Liver (tissue), 9 donors: Measurements from ENCODE around the gene LHFPL6. TPM values are rescaled to one million over a fixed set of nuclear protein-coding genes. Genes with fewer than 3 reads are reported as not detected.

Experiments used
- DNase-seq: peaks from one replicate; pipeline ENCODE4 v3.0.0-alpha.2; 2017; ENCODE audit warnings: low spot score
- H3K27ac ChIP-seq, 2 donors: one replicate each; pipeline ENCODE4 v1.7.0; 2013; ENCODE audit warnings: inconsistent platforms in 2 of 2, low read length in 2 of 2, control low read depth in 1 of 2, low read depth in 1 of 2, mild to moderate bottlenecking in 1 of 2
- H3K27me3 ChIP-seq, 4 donors: one replicate each; pipeline versions ENCODE4 v1.6.1 to v1.7.0; 2013; ENCODE audit warnings: low read length in 3 of 4, inconsistent platforms in 1 of 4, mild to moderate bottlenecking in 1 of 4, moderate library complexity in 1 of 4; ENCODE audit not compliant: control insufficient read depth in 4 of 4, insufficient read depth in 4 of 4
- H3K36me3 ChIP-seq, 4 donors: one replicate each; pipeline versions ENCODE4 v1.6.1 to v1.7.0; 2013; ENCODE audit warnings: low read length in 3 of 4, mild to moderate bottlenecking in 3 of 4, low read depth in 1 of 4, moderate library complexity in 1 of 4; ENCODE audit not compliant: control insufficient read depth in 4 of 4, insufficient read depth in 3 of 4
- H3K4me1 ChIP-seq, 4 donors: one replicate each; pipeline versions ENCODE4 v1.6.1 to v1.7.0; 2013; ENCODE audit warnings: low read length in 3 of 4, mild to moderate bottlenecking in 3 of 4, moderate library complexity in 1 of 4; ENCODE audit not compliant: control insufficient read depth in 4 of 4, insufficient read depth in 4 of 4
- H3K4me3 ChIP-seq, 3 donors: one replicate each; pipeline versions ENCODE4 v1.6.1 to v1.7.0; 2013; ENCODE audit warnings: low read length in 3 of 3, control low read depth in 1 of 3, low read depth in 1 of 3, mild to moderate bottlenecking in 1 of 3
- H3K9ac ChIP-seq, 2 donors: one replicate each; pipeline ENCODE4 v1.7.0; 2013; ENCODE audit warnings: low read length in 2 of 2, mild to moderate bottlenecking in 2 of 2, moderate library complexity in 2 of 2, control low read depth in 1 of 2, low read depth in 1 of 2
- H3K9me3 ChIP-seq, 4 donors: one replicate each; pipeline versions ENCODE4 v1.6.1 to v1.7.0; 2013; ENCODE audit warnings: low read length in 3 of 4; ENCODE audit not compliant: control insufficient read depth in 4 of 4
- ATF3 ChIP-seq: IDR thresholded peaks from 2 replicates; pipeline ENCODE4 v1.6.1; 2016; ENCODE audit warnings: antibody characterized with exemption
- CTCF ChIP-seq: fragments of 150-350 bp; IDR thresholded peaks from 2 replicates; pipeline ENCODE4 v1.5.1; 2017; ENCODE audit warnings: improper control_type of control experiment, low read depth, low read length; ENCODE audit not compliant: missing input control
- EGR1 ChIP-seq, 2 donors: IDR thresholded peaks; 2 replicates each; pipeline ENCODE4 v1.6.1; 2016 to 2018; ENCODE audit warnings: antibody characterized with exemption in 2 of 2, low read depth in 2 of 2
- FOXA1 ChIP-seq: IDR thresholded peaks from 2 replicates; pipeline ENCODE4 v1.6.1; 2016; ENCODE audit warnings: antibody characterized with exemption
- GABPA ChIP-seq, 2 donors: IDR thresholded peaks in 1 of 2; conservative IDR thresholded peaks in 1 of 2; 2 replicates each; pipeline ENCODE4 v1.6.1; 2016; ENCODE audit warnings: antibody characterized with exemption in 2 of 2, mild to moderate bottlenecking in 1 of 2, moderate library complexity in 1 of 2
- HNF4A ChIP-seq, 2 donors: conservative IDR thresholded peaks; 2 replicates each; pipeline ENCODE4 v1.6.1; 2016; ENCODE audit warnings: antibody characterized with exemption in 2 of 2, mild to moderate bottlenecking in 2 of 2
- HNF4G ChIP-seq: IDR thresholded peaks from 2 replicates; pipeline ENCODE4 v1.6.1; 2016; ENCODE audit warnings: antibody characterized with exemption
- JUND ChIP-seq, 2 donors: IDR thresholded peaks; 2 replicates each; pipeline ENCODE4 v1.6.1; 2016; ENCODE audit warnings: antibody characterized with exemption in 2 of 2
- MAX ChIP-seq: IDR thresholded peaks from 2 replicates; pipeline ENCODE4 v1.6.1; 2016; ENCODE audit warnings: antibody characterized with exemption
- RAD21 ChIP-seq, 2 donors: IDR thresholded peaks; 2 replicates each; pipeline ENCODE4 v1.6.1; 2016; ENCODE audit warnings: antibody characterized with exemption in 2 of 2, mild to moderate bottlenecking in 2 of 2
- REST ChIP-seq: IDR thresholded peaks from 2 replicates; pipeline ENCODE4 v1.6.1; 2016; ENCODE audit warnings: antibody characterized with exemption, mild to moderate bottlenecking
- RXRA ChIP-seq, 2 donors: IDR thresholded peaks; 2 replicates each; pipeline ENCODE4 v1.6.1; 2017 to 2018; ENCODE audit warnings: antibody characterized with exemption in 2 of 2, mild to moderate bottlenecking in 1 of 2
- SP1 ChIP-seq: IDR thresholded peaks from 2 replicates; pipeline ENCODE4 v1.6.1; 2018; ENCODE audit warnings: antibody characterized with exemption, mild to moderate bottlenecking
- TAF1 ChIP-seq: conservative IDR thresholded peaks from 2 replicates; pipeline ENCODE4 v1.6.1; 2016; ENCODE audit warnings: antibody characterized with exemption, mild to moderate bottlenecking
- YY1 ChIP-seq: IDR thresholded peaks from 2 replicates; pipeline ENCODE4 v1.6.1; 2016; ENCODE audit warnings: antibody characterized with exemption, mild to moderate bottlenecking
- ZBTB33 ChIP-seq: IDR thresholded peaks from 2 replicates; pipeline ENCODE4 v1.6.1; 2016; ENCODE audit warnings: antibody characterized with exemption
- WGBS: extraction: QIAGEN DNeasy Blood & Tissue Kit; methylation state at CpG from one replicate; pipeline ENCODE4 v1.1.7; 2013; 5-methylcytosine and 5-hydroxymethylcytosine counted together
- polyA plus RNA-seq, 2 donors: library from polyadenylated mRNA; stranded (reverse) in 1 of 2; unstranded in 1 of 2; fragments of 200-250 nt in 1 of 2; fragments of >200 nt in 1 of 2; fragmentation: Nextera tagmentation in 1 of 2; extraction: Ambion mirVana in 1 of 2; gene quantifications; one replicate each; pipeline versions ENCODE4 v1.2.1 to v1.2.3, GENCODE V29; 2013 to 2015
- total RNA-seq, 2 donors: library from RNA; depleted of rRNA; stranded (reverse); fragments of >200 nt; gene quantifications; one replicate each; pipeline ENCODE4 v1.2.3, GENCODE V29; 2014
- donor health status: healthy.
- donor health status: healthy.
- donor health status: healthy.
- donor health status: healthy.
- donor health status: healthy.

The LHFPL6 gene
- total and polyA plus RNA-seq, 4 donors = 2.6 to 8.3 (median 5.5) TPM

GRCh38 chr13:39566216-39566869 lies 36.6 kb downstream of the LHFPL6 start:
- Histone ChIP-seq H3K36me3 (no peaks in the 10 kb centered on the region), H3K9ac (no peak overlapping the region), H3K4me3 (no peak overlapping the region), H3K4me1 (no peaks in the 10 kb centered on the region), H3K27me3 (no peaks in the 10 kb centered on the region), H3K27ac (no peak overlapping the region), H3K9me3 (no peaks in the 10 kb centered on the region)
- WGBS = 79% methylated on average over 8 of the region's 8 CpGs
- TF ChIP-seq REST (no peak), HNF4G (no peak), YY1 (no peak), ATF3 (no peak), MAX (no peak), RAD21 (IDR thresholded peaks at IDR 0.05) (no peak), EGR1 (IDR thresholded peaks at IDR 0.05; ENCODE audit: low read depth in 2 of 2) (no peak), GABPA (IDR thresholded peaks at IDR 0.05 in 1 of 2, conservative IDR thresholded peaks at IDR 0.05 in 1 of 2) (no peak), CTCF (no peak), FOXA1 (no peak), JUND (IDR thresholded peaks at IDR 0.05) (no peak), RXRA (IDR thresholded peaks at IDR 0.05) (no peak), TAF1 (no peak), SP1 (no peak), HNF4A (conservative IDR thresholded peaks at IDR 0.05) (no peak), ZBTB33 (no peak)
- no peak for DNase-seq
